ENCODE measurements around the gene GRIK5. TPM values are rescaled to one million over a fixed set of nuclear protein-coding genes. Genes with fewer than 3 reads are reported as not detected.

GRIK5 gene
- total and polyA plus RNA-seq, 2 of the 8 experiments (the other 6 are each of a cell fraction or from before 2014, with no cell fraction given) = 17.8 to 42.9 TPM

DNA sequence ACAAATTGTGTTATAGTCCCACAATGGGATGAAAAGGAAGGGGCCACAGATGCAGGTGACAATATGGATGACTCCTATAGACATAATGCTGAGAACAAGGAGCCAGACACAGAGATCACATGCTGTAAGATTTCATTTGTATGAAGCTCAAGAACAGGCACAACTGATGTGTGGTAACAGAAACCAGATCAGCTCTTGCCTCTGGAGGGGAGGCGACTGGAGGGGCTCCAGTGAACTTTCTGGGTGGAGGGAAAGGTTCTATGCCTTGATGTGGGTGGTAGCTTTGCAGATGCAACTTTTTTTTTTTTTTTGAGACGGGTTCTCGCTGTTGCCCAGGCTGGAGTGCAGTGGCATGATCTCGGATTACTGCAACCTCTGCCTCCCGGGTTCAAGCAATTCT, 104.9 kb downstream of the GRIK5 start:
- no peak overlapping the region for H2BK12ac ChIP-seq (ENCODE audit: low read depth, low read length)
- H2BK20ac ChIP-seq (ENCODE audit: low read length) = no peak overlapping the region
- H3K36me3 ChIP-seq (ENCODE audit: control insufficient read depth in 2 of 4, insufficient read depth in 4 of 4, low read length in 3 of 4) = peaks cover 0 to 4% (median 0%) of the 10 kb centered on the region in 4 experiments; a peak in 2 of 8 replicates
- no peak overlapping the region for H2BK5ac ChIP-seq (ENCODE audit: low read depth, low read length)
- H3K27ac ChIP-seq (ENCODE audit: low read depth, low read length) = no peak overlapping the region
- no peak overlapping the region for H4K91ac ChIP-seq (replicated peaks; ENCODE audit: insufficient read length, low read length)
- H3K9ac ChIP-seq (replicated peaks in 1 of 4; ENCODE audit: extremely low read depth in 1 of 4, low read depth in 3 of 4, low read length in 3 of 4) = no peak overlapping the region
- H3K56ac ChIP-seq (replicated peaks; ENCODE audit: insufficient read length, low read depth, low read length) = no peak overlapping the region
- FAIRE-seq (no peak), DNase-seq (ENCODE audit: low read depth in 1 of 2, low spot score in 2 of 2) (no peak)
- H3K4me2 ChIP-seq (ENCODE audit: insufficient read depth in 1 of 2, low read depth in 2 of 2, low read length in 2 of 2) = no peak overlapping the region
- no peaks in the 10 kb centered on the region for H3K79me2 ChIP-seq (ENCODE audit: control insufficient read depth in 1 of 2, insufficient read depth in 2 of 2, low read length in 2 of 2)
- no peak overlapping the region for H4K8ac ChIP-seq (ENCODE audit: extremely low read depth, insufficient read depth, low read length)
- no peaks in the 10 kb centered on the region for H4K20me1 ChIP-seq (replicated peaks in 1 of 2; ENCODE audit: control insufficient read depth in 1 of 2, insufficient read depth in 2 of 2, low read length in 2 of 2)
- no peak overlapping the region for H2BK15ac ChIP-seq (ENCODE audit: low read length)
- ChIA-PET CTCF (ENCODE audit: partially characterized antibody) (interaction anchor here (0.6 to 1.6 kb wide), 6 partner anchors 40 to 1432 kb away, joined by 3 to 5 read pairs (median 3); no protein-coding TSS in a partner anchor), POLR2A (ENCODE audit: partially characterized antibody) (interaction anchor here (1.0 to 2.4 kb wide), 3 partner anchors 46 to 102 kb away, joined by 3 to 6 read pairs (median 3); no protein-coding TSS in a partner anchor)
- H3K9me3 ChIP-seq (ENCODE audit: insufficient read depth in 2 of 2, low read depth in 1 of 2, low read length in 1 of 2) = no peaks in the 10 kb centered on the region
- H2AFZ ChIP-seq (ENCODE audit: low read length) = no peak overlapping the region
- no peak overlapping the region for H2BK120ac ChIP-seq (replicated peaks; ENCODE audit: low read depth, low read length)
- no peak overlapping the region for H3K14ac ChIP-seq (ENCODE audit: insufficient read length)
- H4K5ac ChIP-seq (ENCODE audit: insufficient read length, low read depth, low read length) = no peak overlapping the region
- no peaks in the 10 kb centered on the region for H3K4me1 ChIP-seq (replicated peaks in 1 of 4; ENCODE audit: control insufficient read depth in 3 of 4, insufficient read depth in 4 of 4, low read length in 3 of 4)
- H3K23me2 ChIP-seq (ENCODE audit: low read depth, low read length) = no peaks in the 10 kb centered on the region
- H3K4ac ChIP-seq (replicated peaks; ENCODE audit: insufficient read length, low read depth, low read length) = no peak overlapping the region
- no peak overlapping the region for H2AK5ac ChIP-seq (ENCODE audit: low read depth, low read length)
- no peak overlapping the region for H3K4me3 ChIP-seq (ENCODE audit: extremely low read depth in 1 of 4, insufficient read depth in 2 of 4, low read depth in 3 of 4, low read length in 4 of 4)
- no peak overlapping the region for H3K18ac ChIP-seq (ENCODE audit: extremely low read depth, low read length)
- no peak overlapping the region for H3K23ac ChIP-seq (ENCODE audit: insufficient read length)
- 91% methylated on average over 5 of the region's 5 CpGs; no CpG with 5 or more reads in 1 of the 2 experiments for WGBS, 2 experiments (ENCODE audit: extremely low coverage in 1 of 2, insufficient coverage in 1 of 2, insufficient read length in 1 of 2, insufficient replicate concordance in 2 of 2, low coverage in 1 of 2, low lambda C conversion rate in 2 of 2, missing lambda C conversion rate in 1 of 2)
- H3K27me3 ChIP-seq (replicated peaks in 1 of 4; ENCODE audit: control insufficient read depth in 3 of 4, extremely low read depth in 1 of 4, insufficient read depth in 3 of 4, low read length in 3 of 4) = no peaks in the 10 kb centered on the region
- no peaks in the 10 kb centered on the region for H3K79me1 ChIP-seq (ENCODE audit: low read depth, low read length)
- TF ChIP-seq POU5F1 (IDR thresholded peaks at IDR 0.05; ENCODE audit: low read depth, low read length) (no peak), KDM4A (IDR thresholded peaks at IDR 0.05; ENCODE audit: low read depth, low read length, severe bottlenecking) (no peak), RAD21 (IDR thresholded peaks at IDR 0.05 in 1 of 2, conservative IDR thresholded peaks at IDR 0.05 in 1 of 2; ENCODE audit: low read depth in 2 of 2, low read length in 2 of 2) (no peak), JUND (IDR thresholded peaks at IDR 0.05; ENCODE audit: low read length) (no peak), TBP (IDR thresholded peaks at IDR 0.05; ENCODE audit: low read depth, low read length) (no peak), POLR2A (IDR thresholded peaks at IDR 0.05; ENCODE audit: control extremely low read depth in 1 of 2, low read depth in 2 of 2, low read length in 2 of 2) (no peak), MAFK (IDR thresholded peaks at IDR 0.05; ENCODE audit: low read depth, low read length) (no peak), SIN3A (conservative IDR thresholded peaks at IDR 0.05 in 1 of 2, IDR thresholded peaks at IDR 0.05 in 1 of 2; ENCODE audit: low read depth in 1 of 2, low read length in 2 of 2) (no peak), CHD2 (IDR thresholded peaks at IDR 0.05; ENCODE audit: low read length) (no peak), FOSL1 (IDR thresholded peaks at IDR 0.05; ENCODE audit: insufficient read depth, low read depth, low read length) (no peak), GABPA (IDR thresholded peaks at IDR 0.05; ENCODE audit: borderline replicate concordance, insufficient read depth, low read length) (no peak)
- TF ChIP-seq, protein P1, sequence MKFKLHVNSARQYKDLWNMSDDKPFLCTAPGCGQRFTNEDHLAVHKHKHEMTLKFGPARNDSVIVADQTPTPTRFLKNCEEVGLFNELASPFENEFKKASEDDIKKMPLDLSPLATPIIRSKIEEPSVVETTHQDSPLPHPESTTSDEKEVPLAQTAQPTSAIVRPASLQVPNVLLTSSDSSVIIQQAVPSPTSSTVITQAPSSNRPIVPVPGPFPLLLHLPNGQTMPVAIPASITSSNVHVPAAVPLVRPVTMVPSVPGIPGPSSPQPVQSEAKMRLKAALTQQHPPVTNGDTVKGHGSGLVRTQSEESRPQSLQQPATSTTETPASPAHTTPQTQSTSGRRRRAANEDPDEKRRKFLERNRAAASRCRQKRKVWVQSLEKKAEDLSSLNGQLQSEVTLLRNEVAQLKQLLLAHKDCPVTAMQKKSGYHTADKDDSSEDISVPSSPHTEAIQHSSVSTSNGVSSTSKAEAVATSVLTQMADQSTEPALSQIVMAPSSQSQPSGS (IDR thresholded peaks at IDR 0.05; ENCODE audit: low read length) = no peak
